ENCODE data around the gene B4GALNT3.

B4GALNT3 gene

GRCh38 chr12:480831-481816 lies 21.4 kb downstream of the B4GALNT3 start:
- Mint-ChIP-seq H3K9me3 (no peaks in the 10 kb centered on the region), H3K36me3 (ENCODE audit: low read depth) (no peaks in the 10 kb centered on the region), H3K27me3 (peaks cover 22% of the 10 kb centered on the region), H3K27ac (no peak overlapping the region), H3K4me3 (no peak overlapping the region), H3K4me1 (ENCODE audit: low read depth) (no peaks in the 10 kb centered on the region)
- intact Hi-C loops (cut with micrococcal nuclease) = no loop called here

- intact Hi-C loops (cut with micrococcal nuclease) = no loop called here
These were observed 22.3 kb downstream of the B4GALNT3 start for GRCh38 chr12:482061-482460.

GRCh38 chr12:484096-484495 lies 24.4 kb downstream of the B4GALNT3 start:
- Mint-ChIP-seq H3K4me3 (no peak overlapping the region), H3K9me3 (no peaks in the 10 kb centered on the region), H3K4me1 (ENCODE audit: low read depth) (no peaks in the 10 kb centered on the region), H3K36me3 (ENCODE audit: low read depth) (no peaks in the 10 kb centered on the region), H3K27ac (no peak overlapping the region), H3K27me3 (peaks cover 23% of the 10 kb centered on the region)
- intact Hi-C loops (cut with micrococcal nuclease) = no loop called here

More at GRCh38 chr12:482061-482460, 22.3 kb downstream of the B4GALNT3 start:
- Mint-ChIP-seq H3K4me1 (ENCODE audit: low read depth) (no peaks in the 10 kb centered on the region), H3K27ac (no peak overlapping the region), H3K36me3 (ENCODE audit: low read depth) (no peaks in the 10 kb centered on the region), H3K4me3 (no peak overlapping the region), H3K9me3 (no peaks in the 10 kb centered on the region), H3K27me3 (peaks cover 19% of the 10 kb centered on the region)

GRCh38 chr12:490260-490659 lies 30.5 kb downstream of the B4GALNT3 start:
- Mint-ChIP-seq H3K4me1 (ENCODE audit: low read depth) (no peaks in the 10 kb centered on the region), H3K27me3 (peaks cover 10% of the 10 kb centered on the region), H3K4me3 (no peak overlapping the region), H3K36me3 (ENCODE audit: low read depth) (no peaks in the 10 kb centered on the region), H3K27ac (no peak overlapping the region), H3K9me3 (no peaks in the 10 kb centered on the region)
- intact Hi-C loops (cut with micrococcal nuclease) = no loop called here

GRCh38 chr12:495466-495865 lies 35.7 kb downstream of the B4GALNT3 start:
- Mint-ChIP-seq H3K9me3 (no peaks in the 10 kb centered on the region), H3K27ac (no peak overlapping the region), H3K4me3 (no peak overlapping the region), H3K36me3 (ENCODE audit: low read depth) (no peaks in the 10 kb centered on the region), H3K4me1 (ENCODE audit: low read depth) (no peaks in the 10 kb centered on the region), H3K27me3 (peaks cover 15% of the 10 kb centered on the region)
- intact Hi-C loops (cut with micrococcal nuclease) = no loop called here

GRCh38 chr12:496736-497135 lies 37.0 kb downstream of the B4GALNT3 start:
- Mint-ChIP-seq H3K27ac (no peak overlapping the region), H3K4me3 (no peak overlapping the region)

GRCh38 chr12:497501-498160 lies 37.9 kb downstream of the B4GALNT3 start:
- H3K27me3 Mint-ChIP-seq = peaks cover 16% of the 10 kb centered on the region
- no peaks in the 10 kb centered on the region for H3K36me3 Mint-ChIP-seq (ENCODE audit: low read depth)
- H3K4me1 Mint-ChIP-seq (ENCODE audit: low read depth) = no peaks in the 10 kb centered on the region
- intact Hi-C loops (cut with micrococcal nuclease) = no loop called here
- H3K27ac Mint-ChIP-seq = no peak overlapping the region
- no peak overlapping the region for H3K4me3 Mint-ChIP-seq
- H3K9me3 Mint-ChIP-seq = no peaks in the 10 kb centered on the region

More at GRCh38 chr12:496736-497135, 37.0 kb downstream of the B4GALNT3 start:
- Mint-ChIP-seq H3K36me3 (ENCODE audit: low read depth) (no peaks in the 10 kb centered on the region), H3K27me3 (peaks cover 13% of the 10 kb centered on the region), H3K4me1 (ENCODE audit: low read depth) (no peaks in the 10 kb centered on the region), H3K9me3 (no peaks in the 10 kb centered on the region)
- intact Hi-C loops (cut with micrococcal nuclease) = no loop called here

- H3K9me3 Mint-ChIP-seq = no peaks in the 10 kb centered on the region
- H3K27me3 Mint-ChIP-seq = peaks cover 29% of the 10 kb centered on the region
- intact Hi-C loops (cut with micrococcal nuclease) = no loop called here
- H3K4me3 Mint-ChIP-seq = no peak overlapping the region
- H3K36me3 Mint-ChIP-seq (ENCODE audit: low read depth) = no peaks in the 10 kb centered on the region
- H3K27ac Mint-ChIP-seq = no peak overlapping the region
- peaks cover 6% of the 10 kb centered on the region for H3K4me1 Mint-ChIP-seq (ENCODE audit: low read depth)
These were observed 40.2 kb downstream of the B4GALNT3 start for GRCh38 chr12:499837-500458.

GRCh38 chr12:501722-502447 lies 42.1 kb downstream of the B4GALNT3 start:
- Mint-ChIP-seq H3K9me3 (no peaks in the 10 kb centered on the region), H3K36me3 (ENCODE audit: low read depth) (no peaks in the 10 kb centered on the region), H3K27ac (no peak overlapping the region), H3K27me3 (peaks cover 34% of the 10 kb centered on the region), H3K4me3 (no peak overlapping the region), H3K4me1 (ENCODE audit: low read depth) (peaks cover 6% of the 10 kb centered on the region)
- intact Hi-C loops (cut with micrococcal nuclease) = no loop called here

GRCh38 chr12:503111-503761 lies 43.5 kb downstream of the B4GALNT3 start:
- peaks cover 28% of the 10 kb centered on the region for H3K27me3 Mint-ChIP-seq
- no peaks in the 10 kb centered on the region for H3K9me3 Mint-ChIP-seq

GRCh38 chr12:505221-505620 lies 45.5 kb downstream of the B4GALNT3 start:
- H3K27me3 Mint-ChIP-seq = peaks cover 27% of the 10 kb centered on the region
- H3K4me3 Mint-ChIP-seq = no peak overlapping the region
- no peaks in the 10 kb centered on the region for H3K9me3 Mint-ChIP-seq
- H3K27ac Mint-ChIP-seq = no peak overlapping the region
- peaks cover 6% of the 10 kb centered on the region for H3K4me1 Mint-ChIP-seq (ENCODE audit: low read depth)
- no peaks in the 10 kb centered on the region for H3K36me3 Mint-ChIP-seq (ENCODE audit: low read depth)
- intact Hi-C loops (cut with micrococcal nuclease) = no loop called here

More at GRCh38 chr12:503111-503761, 43.5 kb downstream of the B4GALNT3 start:
- no peak overlapping the region for H3K4me3 Mint-ChIP-seq
- peaks cover 6% of the 10 kb centered on the region for H3K4me1 Mint-ChIP-seq (ENCODE audit: low read depth)
- no peak overlapping the region for H3K27ac Mint-ChIP-seq
- H3K36me3 Mint-ChIP-seq (ENCODE audit: low read depth) = no peaks in the 10 kb centered on the region
- intact Hi-C loops (cut with micrococcal nuclease) = no loop called here

GRCh38 chr12:507391-507796 lies 47.7 kb downstream of the B4GALNT3 start:
- H3K9me3 Mint-ChIP-seq = no peaks in the 10 kb centered on the region
- no peak overlapping the region for H3K4me3 Mint-ChIP-seq
- peaks cover 27% of the 10 kb centered on the region for H3K27me3 Mint-ChIP-seq
- no peaks in the 10 kb centered on the region for H3K36me3 Mint-ChIP-seq (ENCODE audit: low read depth)
- intact Hi-C loops (cut with micrococcal nuclease) = no loop called here
- peaks cover 6% of the 10 kb centered on the region for H3K4me1 Mint-ChIP-seq (ENCODE audit: low read depth)
- H3K27ac Mint-ChIP-seq = no peak overlapping the region

GRCh38 chr12:508145-508544 lies 48.4 kb downstream of the B4GALNT3 start:
- H3K27me3 Mint-ChIP-seq = peaks cover 24% of the 10 kb centered on the region
- H3K27ac Mint-ChIP-seq = no peak overlapping the region
- no peak overlapping the region for H3K4me3 Mint-ChIP-seq
- intact Hi-C loops (cut with micrococcal nuclease) = no loop called here
- H3K4me1 Mint-ChIP-seq (ENCODE audit: low read depth) = peaks cover 3% of the 10 kb centered on the region
- H3K9me3 Mint-ChIP-seq = peaks cover 6% of the 10 kb centered on the region
- H3K36me3 Mint-ChIP-seq (ENCODE audit: low read depth) = no peaks in the 10 kb centered on the region

All from dendritic cell treated with granulocyte-macrophage colony-stimulating factor and Interleukin-4, amounts not matched to agents 40 ng/mL and 50 ng/mL, for 4 days (primary cell).